Stimulated activated CD8-positive, alpha-beta memory T cell treated with anti-CD3 and anti-CD28 coated beads, Interleukin-7, amount 100 ng/mL, for 48 hours (primary cell): ENCODE data around the gene SPIRE1.
"Not testable (repeated sequence)": the region's sequence is repeated elsewhere in the genome, so short reads cannot be mapped to it uniquely, and the experiment has no call there.

Experiments used
- DNase-seq, 2 donors: peaks; one replicate each; pipeline ENCODE4 v3.0.0-alpha.2; 2020; ENCODE audit warnings: low read depth in 1 of 2; ENCODE audit errors: extremely low read depth in 1 of 2

Gene SPIRE1

GRCh38 chr18:12599966-12600365 lies 57.9 kb downstream of the SPIRE1 start:
- DNase-seq, result no peak

GRCh38 chr18:12599543-12599942 lies 58.4 kb downstream of the SPIRE1 start:
- DNase-seq, result no peak

GRCh38 chr18:12598181-12598930 lies 59.6 kb downstream of the SPIRE1 start:
- no peak for DNase-seq

DNA sequence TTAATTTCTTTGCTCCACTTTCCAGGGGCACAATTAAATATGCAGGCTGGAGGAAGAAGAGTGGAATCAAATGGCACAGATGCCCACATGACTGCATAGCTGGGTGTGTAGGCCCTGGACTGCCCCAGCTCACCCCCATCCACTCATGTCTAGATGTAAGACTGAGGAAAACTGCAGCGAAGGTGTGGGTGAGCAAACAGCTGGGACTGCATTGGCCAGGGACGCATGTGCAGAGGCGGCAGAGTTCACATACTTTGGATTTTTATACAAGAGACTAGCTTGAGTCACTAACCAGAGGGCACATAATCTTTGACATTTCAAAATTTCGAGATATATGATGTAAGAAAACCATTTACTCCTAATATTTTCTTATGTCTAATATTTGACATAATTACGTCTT lies 60.1 kb downstream of the SPIRE1 start:
- no peak for DNase-seq

DNA sequence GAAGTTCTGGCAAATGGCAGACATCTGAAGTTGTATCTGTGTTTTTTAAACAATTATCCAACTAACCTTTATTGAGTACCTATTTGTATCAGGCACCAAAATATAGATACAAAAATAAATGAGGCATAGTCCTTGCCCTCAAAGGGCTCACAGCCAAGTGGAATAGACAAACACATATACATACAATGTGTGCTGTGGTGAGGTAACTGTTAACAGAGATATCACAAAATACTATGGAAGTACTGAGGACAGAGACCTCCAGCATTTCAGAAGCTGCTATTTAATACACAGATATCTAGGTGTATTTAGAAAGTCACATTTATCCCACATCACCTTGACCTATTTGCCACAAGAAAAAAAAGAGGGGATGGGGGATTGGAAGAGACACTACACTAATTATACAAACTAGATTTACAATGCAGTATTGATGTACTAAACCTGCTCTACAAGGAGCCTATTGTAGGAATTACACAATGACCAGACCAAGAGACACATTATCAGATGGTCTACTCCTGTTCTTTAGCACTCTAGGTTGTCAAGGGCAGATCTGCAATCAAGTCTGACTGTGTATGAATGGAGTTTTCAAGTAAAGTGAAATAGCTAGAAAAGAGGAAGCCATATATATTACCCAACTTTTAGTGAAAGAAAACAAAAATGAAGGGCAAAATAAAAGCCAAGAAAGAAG lies 62.2 kb downstream of the SPIRE1 start:
- DNase-seq, result no peak

DNA sequence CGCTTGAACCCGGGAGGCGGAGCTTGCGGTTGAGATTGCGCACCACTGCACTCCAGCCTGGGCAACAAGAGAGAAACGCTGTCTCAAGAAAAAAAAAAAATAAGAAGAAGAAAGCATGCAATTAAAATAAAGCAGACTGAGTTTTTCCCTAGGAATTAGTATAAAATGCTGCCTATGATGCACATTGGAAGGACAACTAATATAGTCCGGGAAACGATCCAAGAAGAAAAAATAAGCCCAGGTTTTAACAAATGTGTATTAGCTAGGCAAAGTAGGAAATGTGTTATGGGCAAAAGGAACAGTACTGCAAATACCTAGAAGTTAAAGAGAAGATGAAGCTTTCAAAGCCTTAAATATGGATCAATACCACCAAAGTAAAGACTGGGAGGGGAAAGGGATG lies 64.0 kb downstream of the SPIRE1 start:
- DNase-seq, result no peak

DNA sequence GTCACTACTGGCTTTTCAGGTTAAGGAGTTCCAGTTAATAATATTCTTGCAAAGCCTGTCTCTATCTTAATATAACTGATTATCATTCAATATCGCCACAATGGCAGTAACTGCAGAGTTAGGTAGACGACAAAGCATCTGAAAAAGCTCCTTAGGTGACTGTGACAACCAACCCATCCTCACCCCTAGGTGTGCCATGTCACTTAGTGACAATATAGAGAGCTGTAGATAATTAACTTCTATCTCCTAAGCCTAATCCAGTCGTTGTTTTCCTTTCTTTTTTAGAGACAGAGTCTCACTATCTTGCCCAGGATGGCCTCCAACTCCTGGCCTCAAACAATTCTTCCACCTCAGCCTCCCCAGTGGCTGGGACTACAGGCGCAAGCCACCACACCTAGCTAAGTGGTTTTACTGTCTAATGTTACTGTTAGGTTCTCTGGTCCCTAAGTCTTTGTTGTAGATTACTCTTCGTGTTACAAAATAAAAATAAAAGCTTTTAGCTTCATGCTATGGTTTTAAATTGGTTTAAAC lies 65.2 kb downstream of the SPIRE1 start:
- DNase-seq, result no peak

GRCh38 chr18:12589448-12589847 lies 68.5 kb downstream of the SPIRE1 start:
- DNase-seq, result no peak

- DNase-seq, result no peak
Measured at GRCh38 chr18:12586956-12587355, 71.0 kb downstream of the SPIRE1 start.

- DNase-seq, result no peak
Measured at GRCh38 chr18:12585218-12585617, 72.7 kb downstream of the SPIRE1 start.

DNA sequence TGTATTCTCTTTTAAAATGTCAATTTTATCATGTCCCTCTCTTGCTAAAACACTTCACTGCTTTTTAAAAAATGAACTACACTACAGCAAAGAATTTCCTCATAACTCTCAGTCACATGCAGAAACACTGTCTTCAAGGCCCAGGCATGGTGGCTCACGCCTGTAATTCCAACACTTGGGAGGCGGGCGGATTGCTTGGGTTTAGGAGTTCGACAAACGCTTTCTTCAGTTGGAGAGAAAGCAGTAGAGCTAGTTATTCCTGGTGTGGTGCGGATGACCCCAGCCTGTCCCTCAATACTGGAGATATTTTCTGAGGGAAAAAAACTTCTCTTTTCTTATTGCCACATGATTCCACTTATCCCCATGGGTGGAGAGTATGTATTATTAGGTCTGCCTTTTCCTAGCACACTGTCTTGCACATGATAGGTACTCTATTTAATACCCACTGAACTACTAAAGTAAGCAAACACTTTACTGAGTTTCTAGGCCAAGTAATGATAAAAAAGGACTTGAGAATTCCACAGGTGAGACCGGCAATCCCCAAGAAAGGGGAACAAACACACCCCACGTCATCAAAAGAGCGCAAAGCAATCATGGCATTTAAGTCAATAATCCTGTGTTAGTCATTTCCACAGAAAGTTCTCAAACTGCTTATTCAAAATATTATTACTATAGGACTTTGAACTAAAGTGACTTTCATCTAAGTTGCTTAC lies 77.1 kb downstream of the SPIRE1 start:
- no peak for DNase-seq

- DNase-seq, result no peak
Measured at GRCh38 chr18:12579775-12580174, 78.1 kb downstream of the SPIRE1 start.

DNA sequence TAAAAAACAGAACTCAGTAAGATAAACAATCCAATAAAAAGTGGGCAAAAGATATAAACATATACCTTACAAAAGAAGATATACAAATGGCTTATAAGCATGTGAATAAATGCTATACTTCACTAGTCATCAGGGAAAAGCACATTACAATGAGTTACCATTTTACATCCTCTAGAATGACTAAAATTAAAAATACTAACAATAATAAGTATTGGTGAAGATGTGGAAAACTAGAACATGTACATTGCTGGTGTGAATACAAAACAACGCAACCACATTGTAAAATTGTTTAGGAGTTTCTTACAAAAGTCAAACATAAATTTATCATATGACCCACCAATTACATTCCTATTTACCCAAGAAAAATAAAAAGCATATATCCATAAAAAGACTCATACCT lies 80.1 kb downstream of the SPIRE1 start:
- no peak for DNase-seq

DNA sequence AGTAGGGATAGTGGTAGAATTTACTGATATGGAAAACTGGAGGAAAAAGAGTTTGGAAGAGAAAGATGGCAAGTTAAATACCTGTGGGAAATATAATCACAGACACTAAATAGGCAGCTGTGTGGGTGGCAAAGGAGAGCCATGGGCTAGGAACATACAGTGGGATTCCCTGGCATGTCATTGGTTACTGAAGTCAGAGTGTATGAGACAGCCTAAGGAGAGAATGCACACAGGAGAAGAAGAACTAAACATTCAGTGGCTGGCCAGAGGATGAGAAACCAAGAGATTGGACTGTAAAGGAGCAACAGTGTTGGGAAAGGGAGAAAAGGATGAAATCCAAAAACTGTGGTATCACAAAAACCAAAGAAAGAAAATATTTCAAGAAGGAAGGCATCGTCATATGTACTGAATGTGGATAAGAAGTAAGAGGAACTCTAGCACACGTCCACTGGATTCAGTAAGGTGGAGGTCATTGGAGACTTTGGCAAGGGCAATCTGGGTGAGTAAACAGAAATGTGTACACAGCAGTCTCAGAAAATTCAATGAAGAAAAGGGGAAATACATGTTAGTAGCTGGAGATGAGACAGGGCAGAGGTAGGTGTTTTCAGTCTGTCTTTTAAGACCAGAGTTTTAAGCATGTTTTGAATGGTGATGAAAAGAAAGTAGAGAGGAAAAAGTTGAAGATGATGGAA lies 83.3 kb downstream of the SPIRE1 start:
- no peak for DNase-seq

- no peak for DNase-seq
Measured at GRCh38 chr18:12571630-12572029, 86.3 kb downstream of the SPIRE1 start.

DNA sequence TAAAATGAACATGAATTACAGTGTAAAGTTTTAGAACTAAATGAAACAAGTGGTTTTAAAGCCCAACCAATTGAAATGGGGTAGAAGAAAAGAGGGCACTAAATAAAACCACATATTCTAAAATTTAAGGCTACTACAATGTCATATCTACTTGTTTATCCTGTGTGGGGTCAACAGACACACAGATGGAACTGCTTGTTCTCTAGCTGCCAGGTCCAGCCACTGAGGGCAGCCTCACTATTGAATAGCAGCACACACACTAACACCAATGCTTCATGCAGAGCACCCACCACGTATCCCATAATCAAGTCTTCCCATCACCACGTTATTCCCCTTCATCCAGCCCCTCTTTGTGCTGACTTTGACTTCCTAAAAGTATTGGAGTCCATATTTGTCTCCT lies 88.1 kb downstream of the SPIRE1 start:
- no peak for DNase-seq

GRCh38 chr18:12567849-12568248 lies 90.1 kb downstream of the SPIRE1 start:
- DNase-seq, result no peak

- DNase-seq, result no peak
Measured at GRCh38 chr18:12564861-12565260, 93.0 kb downstream of the SPIRE1 start.

GRCh38 chr18:12564378-12564777 lies 93.5 kb downstream of the SPIRE1 start:
- no peak for DNase-seq

- not testable (repeated sequence) for DNase-seq
Measured at GRCh38 chr18:12560600-12560999, 97.3 kb downstream of the SPIRE1 start.

DNA sequence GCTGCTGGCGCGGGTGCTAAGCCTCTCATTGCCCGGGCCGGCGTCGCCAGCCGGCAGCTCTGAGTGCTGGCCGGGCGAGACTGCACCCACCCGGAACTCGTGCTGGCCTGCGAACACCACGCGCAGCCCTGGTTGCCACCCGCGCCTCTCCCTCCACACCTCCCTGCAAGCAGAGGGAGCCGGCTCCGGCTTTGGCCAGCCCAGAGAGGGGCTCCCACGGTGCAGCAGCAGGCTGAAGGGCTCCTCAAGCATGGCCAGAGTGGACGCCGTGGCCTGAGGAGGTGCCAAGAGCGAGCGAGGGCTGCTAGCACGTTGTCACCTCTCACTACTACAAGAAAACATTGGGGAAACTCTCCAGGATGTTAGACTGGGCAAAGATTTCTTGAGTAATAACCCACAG lies 98.6 kb downstream of the SPIRE1 start:
- no peak for DNase-seq
